Stomach (tissue), 9 donors: ENCODE measurements around the gene CCNE1. TPM values are rescaled to one million over a fixed set of nuclear protein-coding genes. Genes with fewer than 3 reads are reported as not detected.

Source experiments
- DNase-seq, 2 donors: peaks; one replicate each; pipeline versions ENCODE4 v3.0.0 to v3.0.0-alpha.2; 2013 to 2019
- H3K27ac ChIP-seq, 5 donors: fragments of 200-600 bp in 4 of 5; sonication (generic) in 4 of 5; one replicate each; pipeline ENCODE4 v1.5.1; 2013 to 2019; ENCODE audit warnings: mild to moderate bottlenecking in 1 of 5, moderate library complexity in 1 of 5
- H3K27me3 ChIP-seq, 3 donors: fragments of 200-600 bp; sonication (generic); one replicate each; pipeline ENCODE4 v1.5.1; 2017 to 2019; ENCODE audit warnings: mixed run types in 1 of 3
- H3K36me3 ChIP-seq, 4 donors: fragments of 200-600 bp; sonication (generic); 1 replicate in 3 of 4; 2 replicates in 1 of 4; pipeline ENCODE4 v1.5.1; 2016 to 2019
- H3K4me1 ChIP-seq, 4 donors: fragments of 200-600 bp; sonication (generic); one replicate each; pipeline ENCODE4 v1.5.1; 2016 to 2019
- H3K4me3 ChIP-seq, 4 donors: fragments of 200-600 bp; sonication (generic) in 3 of 4; one replicate each; pipeline ENCODE4 v1.5.1; 2016 to 2019; ENCODE audit warnings: mild to moderate bottlenecking in 1 of 4
- H3K9me3 ChIP-seq, 4 donors: fragments of 200-600 bp; sonication (generic); one replicate each; pipeline ENCODE4 v1.5.1; 2016 to 2019
- CTCF ChIP-seq, 7 experiments: fragments of 450-650 bp in 4 of 7; fragments of 200-600 bp in 3 of 7; sonication (generic) in 3 of 7; IDR thresholded peaks; one replicate each; pipeline ENCODE4 v1.5.1; 2016 to 2019; ENCODE audit warnings: antibody characterized with exemption in 7 of 7, control low read depth in 2 of 7, mild to moderate bottlenecking in 1 of 7
- EP300 ChIP-seq: sonication (generic); formaldehyde crosslinking; IDR thresholded peaks from one replicate; pipeline ENCODE4 v1.6.1; 2017; ENCODE audit warnings: antibody characterized with exemption
- POLR2A ChIP-seq, 4 donors: fragments of 450-650 bp; IDR thresholded peaks; one replicate each; pipeline ENCODE4 v1.6.1; 2016; ENCODE audit warnings: antibody characterized with exemption in 4 of 4, control low read depth in 2 of 4, mild to moderate bottlenecking in 1 of 4, moderate library complexity in 1 of 4
- POLR2AphosphoS5 ChIP-seq, 3 donors: sonication (generic); formaldehyde crosslinking; IDR thresholded peaks; one replicate each; pipeline ENCODE4 v1.6.1; 2016; ENCODE audit warnings: antibody characterized with exemption in 3 of 3
- WGBS, 5 donors: extraction: QIAGEN DNeasy Blood & Tissue Kit in 3 of 5; methylation state at CpG; one replicate each; pipeline versions ENCODE4 v1.1.5 to v1.1.7; 2013 to 2018; 5-methylcytosine and 5-hydroxymethylcytosine counted together
- intact Hi-C: fragments of 100-400 bp; cut with DNase I; formaldehyde crosslinking; loops from one replicate; pipeline ENCODE4 v1.15.1; 2023; ENCODE audit warnings: low total_unique reads
- polyA plus RNA-seq, 3 donors: library from polyadenylated mRNA; stranded (reverse); fragments of 200-250 nt; gene quantifications; one replicate each; pipeline ENCODE4 v1.2.3, GENCODE V29; 2013
- total RNA-seq, 5 donors: library from RNA; depleted of rRNA; stranded (reverse); fragments of >200 nt; gene quantifications; one replicate each; pipeline versions ENCODE4 v1.1.0 to v1.2.3, GENCODE V29; 2014 to 2016
- donor health status: healthy with polysubstance abuse.
- donor health status: Bipolar disorder and iron deficiency.
- donor health status: healthy.

CCNE1 gene
- total and polyA plus RNA-seq, 8 donors, result 1.7 to 3.7 (median 3.1) TPM; not detected in 3

GRCh38 chr19:29767039-29767735 lies 44.6 kb upstream of the CCNE1 start:
- H3K27me3 ChIP-seq, result peaks cover 0 to 4% (median 0%) of the 10 kb centered on the region in 3 donors
- no peak for TF ChIP-seq POLR2A (IDR thresholded peaks at IDR 0.05)
- no peak for TF ChIP-seq EP300
- no peak for TF ChIP-seq POLR2AphosphoS5 (IDR thresholded peaks at IDR 0.05)
- TF ChIP-seq CTCF (IDR thresholded peaks at IDR 0.05), result no peak
- no peak overlapping the region for H3K27ac ChIP-seq
- H3K4me3 ChIP-seq, result no peak overlapping the region
- no peaks in the 10 kb centered on the region for H3K9me3 ChIP-seq
- 64 to 78% (median 75%) methylated on average over 7 to 8 of the region's 8 CpGs for WGBS, 5 donors
- peaks cover 0 to 6% (median 0%) of the 10 kb centered on the region in 4 donors for H3K4me1 ChIP-seq
- H3K36me3 ChIP-seq, result no peaks in the 10 kb centered on the region
- intact Hi-C loops, result no loop called here
- no peak for DNase-seq

GRCh38 chr19:29768166-29768565 lies 43.6 kb upstream of the CCNE1 start:
- Histone ChIP-seq H3K36me3 (no peaks in the 10 kb centered on the region), H3K4me3 (no peak overlapping the region), H3K9me3 (no peaks in the 10 kb centered on the region), H3K27me3 (peaks cover 0 to 4% (median 0%) of the 10 kb centered on the region in 3 donors), H3K27ac (no peak overlapping the region), H3K4me1 (peaks cover 0 to 6% (median 0%) of the 10 kb centered on the region in 4 donors)
- intact Hi-C loops, result no loop called here
- DNase-seq, result no peak
- 81 to 86% (median 84%) methylated on average over 10 of the region's 10 CpGs for WGBS, 5 donors
- TF ChIP-seq POLR2AphosphoS5 (IDR thresholded peaks at IDR 0.05), result no peak
- TF ChIP-seq CTCF (IDR thresholded peaks at IDR 0.05), result no peak
- no peak for TF ChIP-seq POLR2A (IDR thresholded peaks at IDR 0.05)

GRCh38 chr19:29769997-29770396 lies 41.8 kb upstream of the CCNE1 start:
- H3K27me3 ChIP-seq, result peaks cover 0 to 13% (median 0%) of the 10 kb centered on the region in 3 donors
- no peak overlapping the region for H3K4me3 ChIP-seq
- no peaks in the 10 kb centered on the region for H3K9me3 ChIP-seq
- no peak overlapping the region for H3K27ac ChIP-seq
- TF ChIP-seq CTCF (IDR thresholded peaks at IDR 0.05) (no peak), POLR2A (IDR thresholded peaks at IDR 0.05) (no peak)
- intact Hi-C loops, result loop anchor here (5.0 kb wide), 1 partner anchor 102 kb away; no protein-coding TSS in a partner anchor
- peaks cover 0 to 6% (median 0%) of the 10 kb centered on the region in 4 donors for H3K4me1 ChIP-seq
- DNase-seq, result no peak
- 82 to 91% (median 86%) methylated on average over 8 of the region's 8 CpGs for WGBS, 5 donors
- H3K36me3 ChIP-seq, result no peaks in the 10 kb centered on the region

GRCh38 chr19:29770648-29771047 lies 41.1 kb upstream of the CCNE1 start:
- TF ChIP-seq POLR2AphosphoS5 (IDR thresholded peaks at IDR 0.05) (no peak), POLR2A (IDR thresholded peaks at IDR 0.05) (no peak), EP300 (no peak), CTCF (IDR thresholded peaks at IDR 0.05) (no peak)
- Histone ChIP-seq H3K4me3 (no peak overlapping the region), H3K4me1 (peaks cover 0 to 6% (median 0%) of the 10 kb centered on the region in 4 donors), H3K27ac (no peak overlapping the region), H3K27me3 (peaks cover 0 to 13% (median 0%) of the 10 kb centered on the region in 3 donors), H3K36me3 (no peaks in the 10 kb centered on the region), H3K9me3 (no peaks in the 10 kb centered on the region)
- 72 to 85% (median 81%) methylated on average over 7 of the region's 7 CpGs for WGBS, 5 donors
- no peak for DNase-seq
- intact Hi-C loops, result loop anchor here (5.0 kb wide), 1 partner anchor 102 kb away; no protein-coding TSS in a partner anchor
